Esophagus muscularis mucosa (tissue), 3 donors: Measurements from ENCODE around the gene FBXO21.

Experiments used
- POLR2A ChIP-seq: fragments of 450-650 bp; IDR thresholded peaks from one replicate; pipeline ENCODE4 v1.6.1; 2017; ENCODE audit warnings: antibody characterized with exemption, moderate library complexity, mild to moderate bottlenecking, low read depth
- TF ChIP-seq, protein P1 (sequence below), 3 experiments: fragments of 200-600 bp in 2 of 3; fragments of 450-650 bp in 1 of 3; sonication (generic) in 2 of 3; IDR thresholded peaks; one replicate each; pipeline ENCODE4 v1.5.1; 2017 to 2019; ENCODE audit warnings: antibody characterized with exemption in 3 of 3, mild to moderate bottlenecking in 2 of 3, moderate library complexity in 1 of 3

DNA sequence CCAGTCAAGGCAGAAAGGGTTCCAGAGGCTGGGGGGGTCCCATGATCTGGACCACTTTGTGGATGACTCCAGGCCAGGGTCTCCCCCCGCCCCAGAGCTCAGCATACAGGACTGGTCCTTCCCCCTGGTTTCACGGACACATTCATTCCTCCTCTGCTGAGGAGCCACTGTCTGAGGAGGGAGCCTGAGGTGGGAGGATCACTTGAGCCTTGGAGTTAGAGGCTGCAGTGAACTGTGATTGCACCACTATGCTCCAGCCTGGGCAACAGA lies 97.8 kb downstream of the FBXO21 start:
- TF ChIP-seq POLR2A: no peak
- TF ChIP-seq, protein P1, sequence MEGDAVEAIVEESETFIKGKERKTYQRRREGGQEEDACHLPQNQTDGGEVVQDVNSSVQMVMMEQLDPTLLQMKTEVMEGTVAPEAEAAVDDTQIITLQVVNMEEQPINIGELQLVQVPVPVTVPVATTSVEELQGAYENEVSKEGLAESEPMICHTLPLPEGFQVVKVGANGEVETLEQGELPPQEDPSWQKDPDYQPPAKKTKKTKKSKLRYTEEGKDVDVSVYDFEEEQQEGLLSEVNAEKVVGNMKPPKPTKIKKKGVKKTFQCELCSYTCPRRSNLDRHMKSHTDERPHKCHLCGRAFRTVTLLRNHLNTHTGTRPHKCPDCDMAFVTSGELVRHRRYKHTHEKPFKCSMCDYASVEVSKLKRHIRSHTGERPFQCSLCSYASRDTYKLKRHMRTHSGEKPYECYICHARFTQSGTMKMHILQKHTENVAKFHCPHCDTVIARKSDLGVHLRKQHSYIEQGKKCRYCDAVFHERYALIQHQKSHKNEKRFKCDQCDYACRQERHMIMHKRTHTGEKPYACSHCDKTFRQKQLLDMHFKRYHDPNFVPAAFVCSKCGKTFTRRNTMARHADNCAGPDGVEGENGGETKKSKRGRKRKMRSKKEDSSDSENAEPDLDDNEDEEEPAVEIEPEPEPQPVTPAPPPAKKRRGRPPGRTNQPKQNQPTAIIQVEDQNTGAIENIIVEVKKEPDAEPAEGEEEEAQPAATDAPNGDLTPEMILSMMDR (IDR thresholded peaks at IDR 0.05): no peak
